Lower leg skin (tissue), 4 donors: Measurements from ENCODE around the gene C1QTNF1. TPM values are rescaled to one million over a fixed set of nuclear protein-coding genes. Genes with fewer than 3 reads are reported as not detected.
A peak's percentile ranks its signal among the peaks of the same experiment; 100 is the strongest.

Source experiments
- DNase-seq, 2 donors: peaks; one replicate each; pipeline ENCODE4 v3.0.0-alpha.2; 2019; ENCODE audit warnings: low spot score in 2 of 2
- H3K4me3 ChIP-seq: fragments of 200-600 bp; sonication (generic); 2 replicates; pipeline ENCODE4 v1.5.1; 2017; ENCODE audit warnings: mild to moderate bottlenecking, low read depth; ENCODE audit not compliant: poor library complexity, severe bottlenecking
- POLR2A ChIP-seq, 2 donors: fragments of 450-650 bp; IDR thresholded peaks; one replicate each; pipeline ENCODE4 v1.6.1; 2016 to 2017; ENCODE audit warnings: antibody characterized with exemption in 2 of 2, mild to moderate bottlenecking in 1 of 2, moderate library complexity in 1 of 2
- WGBS, 2 donors: methylation state at CpG; one replicate each; pipeline ENCODE4 v1.1.5; 2018; 5-methylcytosine and 5-hydroxymethylcytosine counted together
- intact Hi-C: fragments of 100-400 bp; cut with DNase I; formaldehyde crosslinking; loops from one replicate; pipeline ENCODE4 v1.15.0; 2023; ENCODE audit warnings: low total_unique reads
- total RNA-seq, 4 donors: library from RNA; depleted of rRNA; stranded (reverse); fragments of >200 nt; gene quantifications; one replicate each; pipeline ENCODE4 v1.1.0, GENCODE V29; 2016
- TF ChIP-seq, protein P1 (sequence below), 3 donors: fragments of 450-650 bp; IDR thresholded peaks; one replicate each; pipeline ENCODE4 v1.5.1; 2016; ENCODE audit warnings: antibody characterized with exemption in 3 of 3, mild to moderate bottlenecking in 3 of 3, moderate library complexity in 2 of 3

The C1QTNF1 gene
- total RNA-seq, 4 donors from 2014 or later: 24.3 to 53.1 (median 29.5) TPM

DNA sequence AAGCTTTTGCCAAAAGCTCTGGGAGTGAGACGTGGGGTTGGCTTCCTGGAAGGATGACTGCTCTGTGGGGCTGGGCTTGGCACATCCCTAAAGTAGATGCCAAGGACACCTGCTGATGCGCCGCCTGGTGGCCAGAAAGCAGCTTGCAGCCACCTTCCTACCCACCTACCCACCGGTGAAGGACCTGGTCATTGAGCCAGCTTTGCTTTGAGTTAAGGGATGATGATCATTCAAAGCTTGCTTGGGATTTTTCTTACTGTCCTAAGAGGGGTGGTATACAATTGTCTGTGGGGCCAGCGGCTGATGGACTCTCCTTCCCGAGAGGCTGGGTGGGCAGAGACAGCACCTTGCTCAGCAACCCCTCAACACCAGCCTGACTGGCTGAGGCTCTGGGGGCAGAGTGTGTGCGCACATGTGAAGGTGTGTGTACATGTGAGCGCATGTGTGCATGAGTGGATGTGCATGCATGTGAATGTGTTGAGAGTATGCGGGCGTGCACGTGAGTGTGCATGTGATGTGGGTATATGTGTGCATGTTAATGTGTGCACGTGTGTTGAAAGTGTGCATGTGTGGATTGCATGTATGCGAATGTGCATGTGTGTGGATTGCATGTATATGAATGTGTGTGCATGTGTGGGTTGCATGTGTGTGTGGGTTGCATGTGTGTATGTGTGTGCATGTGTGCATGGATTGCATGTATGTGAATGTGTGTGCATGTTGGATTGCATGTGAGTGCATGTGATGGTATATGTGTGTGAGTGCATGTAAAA lies 18.6 kb downstream of the C1QTNF1 start:
- no peak overlapping the region for H3K4me3 ChIP-seq
- intact Hi-C loops: loop anchor here (5.0 kb wide), 1 partner anchor 50 kb away; no protein-coding TSS in a partner anchor
- DNase-seq: peak in 1 of 2 donors; percentile 93
- WGBS, 2 donors: 60 to 65% methylated on average over 13 of the region's 13 CpGs
- TF ChIP-seq, protein P1, sequence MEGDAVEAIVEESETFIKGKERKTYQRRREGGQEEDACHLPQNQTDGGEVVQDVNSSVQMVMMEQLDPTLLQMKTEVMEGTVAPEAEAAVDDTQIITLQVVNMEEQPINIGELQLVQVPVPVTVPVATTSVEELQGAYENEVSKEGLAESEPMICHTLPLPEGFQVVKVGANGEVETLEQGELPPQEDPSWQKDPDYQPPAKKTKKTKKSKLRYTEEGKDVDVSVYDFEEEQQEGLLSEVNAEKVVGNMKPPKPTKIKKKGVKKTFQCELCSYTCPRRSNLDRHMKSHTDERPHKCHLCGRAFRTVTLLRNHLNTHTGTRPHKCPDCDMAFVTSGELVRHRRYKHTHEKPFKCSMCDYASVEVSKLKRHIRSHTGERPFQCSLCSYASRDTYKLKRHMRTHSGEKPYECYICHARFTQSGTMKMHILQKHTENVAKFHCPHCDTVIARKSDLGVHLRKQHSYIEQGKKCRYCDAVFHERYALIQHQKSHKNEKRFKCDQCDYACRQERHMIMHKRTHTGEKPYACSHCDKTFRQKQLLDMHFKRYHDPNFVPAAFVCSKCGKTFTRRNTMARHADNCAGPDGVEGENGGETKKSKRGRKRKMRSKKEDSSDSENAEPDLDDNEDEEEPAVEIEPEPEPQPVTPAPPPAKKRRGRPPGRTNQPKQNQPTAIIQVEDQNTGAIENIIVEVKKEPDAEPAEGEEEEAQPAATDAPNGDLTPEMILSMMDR (IDR thresholded peaks at IDR 0.05): peak in 1 of 3 donors; percentile 63
- TF ChIP-seq POLR2A (IDR thresholded peaks at IDR 0.05): no peak

DNA sequence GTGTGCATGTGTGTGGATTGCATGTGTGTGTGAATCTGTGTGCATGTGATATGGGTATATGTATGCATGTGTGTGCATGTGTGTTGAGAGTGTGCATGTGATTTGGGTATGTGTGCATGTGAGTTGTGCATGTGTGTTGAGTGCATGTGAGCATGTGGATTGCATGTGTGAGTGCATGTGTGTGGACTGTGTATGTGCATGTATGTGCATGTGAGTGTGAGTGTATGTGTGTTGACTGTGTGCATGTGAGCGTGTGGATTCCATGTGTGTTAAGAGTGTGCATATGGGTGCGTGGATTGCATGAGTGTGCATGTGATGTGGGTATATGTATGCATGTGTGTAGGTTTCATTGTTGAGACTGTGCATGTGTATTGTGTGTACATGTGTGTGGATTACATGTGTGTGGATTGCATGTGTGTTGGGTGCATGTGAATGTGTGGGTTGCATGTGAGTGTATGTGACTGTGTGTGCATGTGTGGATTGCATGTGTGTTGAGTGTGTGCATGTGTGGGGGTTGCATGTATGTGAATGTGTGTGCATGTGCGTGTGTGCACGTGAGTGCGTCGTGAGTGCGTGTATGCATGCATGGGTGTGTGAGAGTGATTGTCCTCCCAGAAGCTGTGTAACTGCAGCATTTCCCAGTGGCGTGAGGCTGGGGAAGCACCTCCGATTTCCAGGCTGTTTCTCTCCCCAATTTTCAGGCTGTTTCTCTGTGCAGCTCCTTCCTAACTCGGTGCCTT lies 19.4 kb downstream of the C1QTNF1 start:
- 81 to 88% methylated on average over 10 of the region's 10 CpGs for WGBS, 2 donors
- DNase-seq: no peak
- H3K4me3 ChIP-seq: no peak overlapping the region
- no peak for TF ChIP-seq POLR2A (IDR thresholded peaks at IDR 0.05)
- TF ChIP-seq, protein P1 (IDR thresholded peaks at IDR 0.05): no peak
- intact Hi-C loops: loop anchor here (5.0 kb wide), 1 partner anchor 51 kb away; no protein-coding TSS in a partner anchor

DNA sequence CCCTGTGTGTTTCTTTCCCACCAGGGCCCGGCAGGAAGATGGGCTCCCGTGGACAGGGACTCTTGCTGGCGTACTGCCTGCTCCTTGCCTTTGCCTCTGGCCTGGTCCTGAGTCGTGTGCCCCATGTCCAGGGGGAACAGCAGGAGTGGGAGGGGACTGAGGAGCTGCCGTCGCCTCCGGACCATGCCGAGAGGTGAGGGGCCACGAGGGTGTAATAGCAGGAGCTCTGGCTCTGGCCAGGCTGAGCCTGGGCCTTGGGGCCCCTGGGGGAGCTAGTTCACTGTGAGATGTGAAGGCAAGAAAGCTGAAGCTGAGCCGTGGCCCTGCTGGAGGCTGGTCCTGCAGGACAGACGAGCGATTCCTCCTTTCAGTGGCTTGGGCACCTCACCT lies 20.0 kb downstream of the C1QTNF1 start:
- intact Hi-C loops: loop anchor here (5.0 kb wide), 1 partner anchor 52 kb away; no protein-coding TSS in a partner anchor
- TF ChIP-seq POLR2A (IDR thresholded peaks at IDR 0.05): no peak
- TF ChIP-seq, protein P1 (IDR thresholded peaks at IDR 0.05): no peak
- WGBS, 2 donors: 65 to 73% methylated on average over 9 to 12 of the region's 12 CpGs
- DNase-seq: no peak
- no peak overlapping the region for H3K4me3 ChIP-seq

DNA sequence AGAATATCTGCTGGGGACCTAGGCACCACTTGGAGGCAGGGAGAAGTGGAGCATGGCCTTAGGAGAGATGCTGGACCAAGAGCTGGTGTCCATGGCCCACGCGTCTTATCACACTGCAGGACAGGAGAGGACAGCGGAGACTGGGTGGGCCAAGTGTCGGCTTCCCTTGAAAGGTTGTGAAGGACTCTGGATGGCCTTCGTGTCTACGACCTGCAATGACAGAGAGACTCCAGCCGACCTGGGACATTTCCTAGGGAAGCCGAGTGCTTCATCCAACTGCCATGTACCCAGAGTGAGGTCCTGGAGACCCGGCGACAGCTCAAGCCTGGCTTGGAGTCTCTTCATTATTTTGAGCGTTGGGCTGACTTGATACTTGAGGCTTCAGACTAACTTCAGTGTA lies 20.5 kb downstream of the C1QTNF1 start:
- intact Hi-C loops: loop anchor here (5.0 kb wide), 1 partner anchor 52 kb away; no protein-coding TSS in a partner anchor
- no peak overlapping the region for H3K4me3 ChIP-seq
- DNase-seq: no peak
- 94 to 96% methylated on average over 11 of the region's 11 CpGs for WGBS, 2 donors
- TF ChIP-seq, protein P1 (IDR thresholded peaks at IDR 0.05): no peak
- TF ChIP-seq POLR2A (IDR thresholded peaks at IDR 0.05): no peak

DNA sequence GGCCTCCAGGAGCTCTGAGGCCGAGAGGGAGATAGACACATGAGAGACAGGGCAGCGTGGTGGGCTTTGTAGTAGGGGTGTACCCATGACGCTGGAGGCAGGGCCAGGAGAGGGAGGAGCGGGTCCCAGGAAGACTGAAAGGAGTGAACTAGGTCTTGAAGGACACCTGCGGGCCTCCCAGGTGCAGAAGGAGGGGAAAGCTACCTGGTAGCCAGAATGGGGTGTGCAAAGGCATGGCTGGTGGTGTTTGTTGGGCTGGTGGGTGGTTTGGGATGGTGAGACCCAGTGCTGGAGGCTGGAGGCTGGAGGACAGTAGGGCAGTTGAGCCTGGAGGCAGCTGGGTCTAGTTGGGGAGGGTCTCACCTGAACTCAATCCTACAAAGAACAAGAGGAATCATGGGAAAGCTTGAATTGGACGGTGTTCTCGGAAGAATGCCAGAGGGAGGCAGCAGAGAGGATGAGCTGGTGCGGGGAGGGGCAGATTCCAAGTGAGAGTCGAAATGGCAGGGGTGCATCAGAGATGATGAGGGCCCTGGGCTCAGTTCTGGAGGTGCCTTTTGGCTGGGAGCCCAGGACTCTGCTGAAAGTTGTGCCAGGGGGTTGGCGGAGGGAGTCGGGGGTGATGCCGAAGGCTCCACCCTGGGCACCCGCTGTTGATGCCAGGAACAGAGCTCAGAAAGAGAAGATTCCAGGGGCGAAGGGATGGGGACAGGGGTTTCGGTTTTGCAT lies 21.2 kb downstream of the C1QTNF1 start:
- no peak for DNase-seq
- no peak overlapping the region for H3K4me3 ChIP-seq
- 56 to 60% methylated on average over 15 of the region's 15 CpGs for WGBS, 2 donors
- TF ChIP-seq, protein P1 (IDR thresholded peaks at IDR 0.05): no peak
- TF ChIP-seq POLR2A (IDR thresholded peaks at IDR 0.05): no peak
- intact Hi-C loops: no loop called here
